Body of pancreas (tissue), 4 donors: ENCODE data around the gene TOMM7.

Experiments used
- CTCF ChIP-seq, 7 experiments: fragments of 450-650 bp in 4 of 7; fragments of 200-600 bp in 3 of 7; sonication (generic) in 3 of 7; IDR thresholded peaks; one replicate each; pipeline ENCODE4 v1.5.1; 2016 to 2019; ENCODE audit warnings: antibody characterized with exemption in 7 of 7
- POLR2A ChIP-seq, 3 donors: fragments of 450-650 bp; IDR thresholded peaks; one replicate each; pipeline ENCODE4 v1.6.1; 2016; ENCODE audit warnings: antibody characterized with exemption in 3 of 3, mild to moderate bottlenecking in 2 of 3

- TF ChIP-seq CTCF (IDR thresholded peaks at IDR 0.05): no peak
- no peak for TF ChIP-seq POLR2A (IDR thresholded peaks at IDR 0.05)
These were observed 8.1 kb downstream of the TOMM7 start for GRCh38 chr7:22814261-22815208.
